Osteocyte (in vitro differentiated cells): Measurements from ENCODE around the gene SUSD1. TPM values are rescaled to one million over a fixed set of nuclear protein-coding genes. Genes with fewer than 3 reads are reported as not detected.

Source experiments
- DNase-seq: peaks from one replicate; pipeline ENCODE4 v3.0.0; 2021; ENCODE audit warnings: mixed read lengths; ENCODE audit not compliant: unreplicated experiment; ENCODE audit errors: extremely low spot score
- H3K27ac Mint-ChIP-seq: one replicate; pipeline ENCODE4 v1.8.0; 2021; ENCODE audit warnings: mild to moderate bottlenecking, mixed read lengths; ENCODE audit not compliant: unreplicated experiment
- H3K27me3 Mint-ChIP-seq: one replicate; pipeline ENCODE4 v1.8.0; 2021; ENCODE audit warnings: mixed read lengths; ENCODE audit not compliant: unreplicated experiment
- H3K36me3 Mint-ChIP-seq: one replicate; pipeline ENCODE4 v1.8.0; 2021; ENCODE audit warnings: mixed read lengths; ENCODE audit not compliant: unreplicated experiment
- H3K4me1 Mint-ChIP-seq: one replicate; pipeline ENCODE4 v1.8.0; 2021; ENCODE audit warnings: mixed read lengths; ENCODE audit not compliant: unreplicated experiment
- H3K4me3 Mint-ChIP-seq: one replicate; pipeline ENCODE4 v1.8.0; 2021; ENCODE audit warnings: mild to moderate bottlenecking, moderate library complexity, mixed read lengths; ENCODE audit not compliant: unreplicated experiment
- H3K9me3 Mint-ChIP-seq: one replicate; pipeline ENCODE4 v1.8.0; 2021; ENCODE audit warnings: mixed read lengths; ENCODE audit not compliant: unreplicated experiment
- CTCF ChIP-seq: fragments of 200-600 bp; sonication (generic); IDR thresholded peaks from 2 replicates; pipeline ENCODE4 v1.5.0; 2021; ENCODE audit warnings: antibody characterized with exemption, mild to moderate bottlenecking, moderate library complexity
- total RNA-seq: library from RNA; stranded (reverse); gene quantifications from 2 replicates; pipeline ENCODE4 v1.2.1, GENCODE V29; 2021

Gene SUSD1
- total RNA-seq, 1 donor from 2014 or later = 13.4 TPM

DNA sequence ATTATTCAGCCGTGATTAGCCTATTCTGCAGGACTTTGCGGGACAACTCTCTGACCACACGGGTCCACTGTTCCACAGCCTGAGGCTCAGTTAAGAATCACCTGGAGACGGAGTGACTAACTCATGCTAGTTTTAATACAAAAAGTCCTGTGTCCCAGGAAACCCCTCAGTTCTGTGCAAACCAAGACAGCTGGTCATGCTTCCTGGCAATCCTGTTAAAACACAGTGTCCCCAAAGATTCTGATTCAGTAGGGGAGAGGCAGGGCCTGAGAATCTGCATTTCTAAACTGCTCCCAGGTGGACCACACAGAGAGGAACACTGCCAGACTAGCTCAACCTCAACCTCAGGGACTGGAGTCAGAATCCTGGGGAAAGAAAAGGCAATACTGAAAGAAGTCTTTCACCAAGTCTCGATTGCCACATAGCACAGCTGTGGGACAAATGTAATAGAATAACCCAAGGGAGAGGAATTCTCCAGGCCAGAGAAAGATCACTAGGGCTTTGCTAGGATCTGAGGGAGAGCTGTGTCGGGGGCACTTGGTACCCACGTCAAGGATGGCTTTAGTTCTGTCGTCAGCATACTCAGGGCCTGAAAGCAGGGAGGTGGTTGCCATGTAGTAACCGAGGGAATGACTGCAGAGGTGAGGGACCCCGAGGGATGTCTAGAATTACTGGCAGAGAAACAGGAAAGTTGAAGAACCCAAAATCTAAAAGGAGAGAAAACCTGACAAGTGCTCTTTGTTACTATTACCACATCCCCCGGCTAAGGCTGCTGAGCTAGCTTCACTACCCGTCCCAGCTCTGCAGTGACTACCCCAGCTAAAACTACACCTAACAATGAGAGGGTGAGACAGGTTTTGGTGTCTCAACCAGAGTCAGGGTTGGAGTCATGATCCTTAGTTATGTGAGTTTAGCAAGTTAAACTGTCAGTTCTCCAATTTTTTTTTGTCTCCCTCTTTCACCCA lies 8.6 kb downstream of the SUSD1 start:
- Mint-ChIP-seq H3K4me1 (peaks cover 37% of the 10 kb centered on the region), H3K4me3 (no peak overlapping the region), H3K27ac (peak overlapping the region; percentile 9), H3K36me3 (no peaks in the 10 kb centered on the region), H3K27me3 (no peaks in the 10 kb centered on the region), H3K9me3 (no peaks in the 10 kb centered on the region)
- no peak for TF ChIP-seq CTCF
- DNase-seq = no peak

DNA sequence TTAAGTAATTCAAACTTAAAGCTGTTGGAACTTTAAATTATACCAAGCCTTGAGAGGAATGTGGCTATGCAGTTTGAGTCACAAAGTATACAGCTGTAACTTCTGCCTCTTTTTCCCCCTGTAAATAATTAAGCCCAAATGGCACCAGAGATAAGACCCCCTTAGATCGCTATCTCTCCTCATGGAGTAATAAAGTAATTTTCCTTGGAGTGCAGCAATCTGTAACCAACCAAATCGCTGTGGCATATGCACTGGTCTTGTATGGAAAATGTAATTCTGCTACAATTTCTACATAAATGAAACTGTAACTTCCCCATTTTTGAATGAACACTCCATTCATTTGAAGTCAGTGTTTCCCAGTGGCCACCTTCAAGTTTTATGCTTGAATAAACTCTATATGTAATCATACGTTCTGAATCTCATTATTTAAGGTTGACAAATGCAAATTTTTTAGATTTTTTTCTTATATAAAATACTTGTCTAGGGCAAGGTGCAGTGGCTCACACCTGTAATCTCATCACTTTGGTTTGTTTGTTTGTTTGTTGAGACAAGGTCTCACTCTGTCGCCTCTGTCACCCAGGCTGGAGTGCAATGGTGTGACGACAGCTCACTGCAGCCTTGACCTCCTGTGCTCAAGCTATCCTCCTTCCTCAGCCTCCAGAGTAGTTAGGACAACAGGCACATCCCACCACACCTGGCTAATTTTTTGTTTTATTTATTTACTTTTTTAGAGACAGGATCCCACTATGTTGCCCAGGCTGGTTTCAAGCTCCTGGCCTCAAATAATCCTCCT lies 12.3 kb downstream of the SUSD1 start:
- DNase-seq = no peak
- Mint-ChIP-seq H3K27me3 (no peaks in the 10 kb centered on the region), H3K4me3 (no peak overlapping the region), H3K36me3 (no peaks in the 10 kb centered on the region), H3K4me1 (peaks cover 31% of the 10 kb centered on the region), H3K9me3 (no peaks in the 10 kb centered on the region), H3K27ac (no peak overlapping the region)
- no peak for TF ChIP-seq CTCF

- no peaks in the 10 kb centered on the region for H3K27me3 Mint-ChIP-seq
- peaks cover 4% of the 10 kb centered on the region for H3K36me3 Mint-ChIP-seq
- no peak for TF ChIP-seq CTCF
- H3K4me3 Mint-ChIP-seq = no peak overlapping the region
- H3K27ac Mint-ChIP-seq = no peak overlapping the region
- peaks cover 20% of the 10 kb centered on the region for H3K4me1 Mint-ChIP-seq
- no peak for DNase-seq
- no peaks in the 10 kb centered on the region for H3K9me3 Mint-ChIP-seq
Measured at GRCh38 chr9:112159781-112160180, 15.3 kb downstream of the SUSD1 start.

- no peak for TF ChIP-seq CTCF
- no peaks in the 10 kb centered on the region for H3K9me3 Mint-ChIP-seq
- no peak overlapping the region for H3K27ac Mint-ChIP-seq
- H3K4me3 Mint-ChIP-seq = no peak overlapping the region
- H3K36me3 Mint-ChIP-seq = peaks cover 4% of the 10 kb centered on the region
- peaks cover 20% of the 10 kb centered on the region for H3K4me1 Mint-ChIP-seq
- no peak for DNase-seq
- H3K27me3 Mint-ChIP-seq = no peaks in the 10 kb centered on the region
Measured at GRCh38 chr9:112158656-112159367, 16.3 kb downstream of the SUSD1 start.
